CMK (cell line): Measurements from ENCODE around the gene HSF2BP.
"Not testable (repeated sequence)": the region's sequence is repeated elsewhere in the genome, so short reads cannot be mapped to it uniquely, and the experiment has no call there.

ENCODE experiments used
- DNase-seq: peaks from one replicate; pipeline ENCODE4 v3.0.0-alpha.2; 2010; ENCODE audit warnings: low read depth

Gene HSF2BP

GRCh38 chr21:43687566-43688399 is 28.5 kb upstream of the HSF2BP start:
- DNase-seq: no peak

GRCh38 chr21:43686811-43687565 is 27.7 kb upstream of the HSF2BP start:
- DNase-seq: no peak

- peak; percentile 49 for DNase-seq
These were observed 25.1 kb upstream of the HSF2BP start for GRCh38 chr21:43684424-43684823.

- DNase-seq: no peak
These were observed 22.4 kb upstream of the HSF2BP start for GRCh38 chr21:43681650-43682049.

GRCh38 chr21:43680421-43680820 is 21.1 kb upstream of the HSF2BP start:
- DNase-seq: not testable (repeated sequence)

- no peak for DNase-seq
These were observed 20.7 kb upstream of the HSF2BP start for GRCh38 chr21:43679951-43680350.

GRCh38 chr21:43676391-43676790 is 17.1 kb upstream of the HSF2BP start:
- no peak for DNase-seq

- DNase-seq: no peak
These were observed 16.6 kb upstream of the HSF2BP start for GRCh38 chr21:43675871-43676270.

- DNase-seq: no peak
These were observed 10.7 kb upstream of the HSF2BP start for GRCh38 chr21:43669828-43670605.

- DNase-seq: no peak
These were observed 8.1 kb upstream of the HSF2BP start for GRCh38 chr21:43667191-43667904.

- DNase-seq: no peak
These were observed 6.6 kb upstream of the HSF2BP start for GRCh38 chr21:43665879-43666278.

- DNase-seq: no peak
These were observed 5.1 kb upstream of the HSF2BP start for GRCh38 chr21:43664358-43664757.

GRCh38 chr21:43663033-43663432 is 3.7 kb upstream of the HSF2BP start:
- no peak for DNase-seq

- DNase-seq: no peak
These were observed 3.0 kb upstream of the HSF2BP start for GRCh38 chr21:43662286-43662685.

GRCh38 chr21:43658769-43659135 is 536 bp downstream of the HSF2BP start:
- DNase-seq: no peak

GRCh38 chr21:43658088-43658741 is 1.1 kb downstream of the HSF2BP start:
- no peak for DNase-seq

- peak; percentile 74 for DNase-seq
These were observed 1.8 kb downstream of the HSF2BP start for GRCh38 chr21:43657355-43658087.

- no peak for DNase-seq
These were observed 4.3 kb downstream of the HSF2BP start for GRCh38 chr21:43654806-43655489.

- DNase-seq: no peak
These were observed 5.7 kb downstream of the HSF2BP start for GRCh38 chr21:43653626-43654025.

GRCh38 chr21:43652616-43653015 is 6.7 kb downstream of the HSF2BP start:
- no peak for DNase-seq
